Midbrain (tissue), 1 donor: ENCODE results near the gene TENM4.

ENCODE experiments used
- DNase-seq: peaks from one replicate; lab custom pipeline; 2025; lab: John Stamatoyannopoulos, UW

The TENM4 gene

DNA sequence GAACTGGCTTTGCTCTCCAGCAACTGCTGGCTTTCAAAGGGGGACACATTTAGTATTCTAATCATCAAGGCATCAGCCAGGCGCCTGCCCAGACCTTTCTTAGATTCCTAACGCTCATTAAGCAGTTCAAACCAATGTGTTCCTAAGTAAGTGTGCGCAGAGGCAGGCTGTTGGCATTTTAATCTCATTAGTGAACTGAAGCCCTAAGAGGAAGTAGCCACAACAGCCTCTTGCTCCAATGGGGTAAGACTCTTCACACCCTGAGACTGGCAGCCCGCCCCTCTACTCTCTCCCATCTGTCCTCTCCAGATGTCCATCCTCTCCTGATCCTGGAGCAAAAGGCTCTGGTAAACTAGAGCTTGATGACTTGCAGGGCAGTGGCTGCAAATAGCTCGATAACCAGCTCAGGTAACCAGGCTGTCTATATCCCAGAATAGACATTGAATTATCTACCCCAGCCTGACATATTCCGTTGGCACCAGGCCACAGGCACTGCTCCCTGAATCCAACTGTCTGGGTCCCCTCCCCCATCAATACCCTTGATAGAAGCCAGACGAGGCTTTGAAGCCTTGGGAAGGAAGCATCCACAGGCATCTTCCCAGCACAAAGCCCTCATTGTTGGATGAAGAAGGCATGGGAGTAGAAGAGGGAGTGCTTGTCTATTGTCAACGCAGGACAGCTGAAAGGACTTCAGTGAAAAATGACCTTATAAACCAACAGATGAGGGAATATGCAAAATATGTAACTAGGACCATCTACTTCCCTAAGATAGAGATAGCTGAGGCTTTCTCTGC lies 321.1 kb downstream of the TENM4 start:
- peak; percentile 58 for DNase-seq

DNA sequence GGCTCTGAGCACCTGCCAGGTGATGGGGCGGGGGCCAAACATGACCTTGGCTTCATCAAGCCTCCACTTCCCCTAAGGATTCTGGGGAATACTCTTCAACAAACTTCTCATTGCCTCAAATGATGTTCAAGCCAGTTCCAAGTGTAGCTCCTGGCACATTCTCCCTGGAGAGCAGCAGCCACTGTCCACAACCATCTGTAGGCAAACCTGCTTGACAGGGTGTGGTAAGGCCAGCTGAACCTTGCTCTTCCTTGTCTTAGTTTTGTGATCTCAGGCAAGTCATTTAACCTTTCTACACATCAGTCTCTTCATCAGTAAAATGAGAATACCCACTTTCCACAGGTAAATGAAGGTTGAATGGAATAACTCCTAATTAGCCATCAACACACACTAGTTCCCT lies 323.3 kb downstream of the TENM4 start:
- DNase-seq = no peak

GRCh38 chr11:79116600-79116999 lies 324.2 kb downstream of the TENM4 start:
- DNase-seq = no peak

- DNase-seq = no peak
Measured at GRCh38 chr11:79113054-79113690, 327.7 kb downstream of the TENM4 start.

DNA sequence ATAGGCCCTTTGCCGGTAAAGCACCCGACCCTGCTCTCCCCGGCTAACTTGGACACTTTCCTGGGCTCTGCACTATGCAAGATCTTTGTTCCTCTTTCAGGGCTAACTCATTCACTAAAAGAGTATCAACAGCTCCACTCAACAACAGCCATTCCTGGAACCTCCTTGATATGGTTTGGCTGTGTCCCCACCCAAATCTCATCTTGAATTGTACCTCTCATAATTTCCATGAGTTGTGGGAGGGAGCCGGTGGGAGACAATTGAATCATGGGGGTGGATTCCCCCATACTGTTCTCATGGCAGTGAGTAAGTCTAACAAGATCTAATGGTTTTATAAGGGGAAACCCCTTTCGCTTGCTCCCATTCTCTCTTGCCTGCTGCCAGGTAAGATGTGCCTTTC lies 330.0 kb downstream of the TENM4 start:
- no peak for DNase-seq

- DNase-seq = no peak
Measured at GRCh38 chr11:79110321-79110720, 330.5 kb downstream of the TENM4 start.

- no peak for DNase-seq
Measured at GRCh38 chr11:79108851-79109250, 332.0 kb downstream of the TENM4 start.

GRCh38 chr11:79102840-79103239 lies 338.0 kb downstream of the TENM4 start:
- DNase-seq = no peak

GRCh38 chr11:79101656-79102055 lies 339.2 kb downstream of the TENM4 start:
- no peak for DNase-seq

DNA sequence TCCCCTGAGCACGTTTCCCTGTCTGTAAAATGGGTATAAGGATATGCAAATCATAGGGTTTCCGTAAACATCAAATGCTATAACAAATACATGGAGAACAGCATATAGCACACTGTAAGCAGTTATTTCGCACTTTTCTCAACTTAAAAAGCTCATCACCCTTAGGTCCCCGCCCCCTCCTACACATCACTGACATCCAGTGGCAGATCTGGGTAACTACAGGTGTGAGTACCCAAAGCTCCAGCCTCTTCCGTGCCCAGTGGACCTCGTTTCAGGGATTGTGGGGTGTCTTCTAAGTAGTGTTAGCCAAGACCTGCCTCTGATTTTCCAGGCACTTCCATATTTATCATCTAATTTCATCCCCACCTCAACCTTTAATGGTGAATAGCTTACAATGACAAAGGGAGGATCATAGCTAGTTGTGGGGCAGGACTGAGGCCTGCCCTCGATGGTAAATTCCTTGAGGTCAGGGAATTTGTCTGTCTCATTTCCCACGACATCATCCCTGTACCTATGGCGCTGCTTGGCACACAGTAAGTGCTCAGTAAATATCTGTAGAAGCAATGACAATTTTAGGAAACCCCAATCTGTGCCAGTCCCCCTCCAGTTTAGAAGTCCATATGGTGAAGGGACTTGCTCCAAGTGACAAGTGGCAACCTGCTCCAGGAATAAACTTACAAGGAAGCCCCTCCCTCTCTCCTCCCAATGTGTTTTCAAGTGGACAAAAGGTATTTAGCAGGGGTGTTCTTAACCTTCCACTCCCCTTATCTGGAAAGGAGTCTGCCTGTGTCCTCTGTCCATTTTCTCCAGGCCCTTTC lies 340.5 kb downstream of the TENM4 start:
- DNase-seq = peak; percentile 33

DNA sequence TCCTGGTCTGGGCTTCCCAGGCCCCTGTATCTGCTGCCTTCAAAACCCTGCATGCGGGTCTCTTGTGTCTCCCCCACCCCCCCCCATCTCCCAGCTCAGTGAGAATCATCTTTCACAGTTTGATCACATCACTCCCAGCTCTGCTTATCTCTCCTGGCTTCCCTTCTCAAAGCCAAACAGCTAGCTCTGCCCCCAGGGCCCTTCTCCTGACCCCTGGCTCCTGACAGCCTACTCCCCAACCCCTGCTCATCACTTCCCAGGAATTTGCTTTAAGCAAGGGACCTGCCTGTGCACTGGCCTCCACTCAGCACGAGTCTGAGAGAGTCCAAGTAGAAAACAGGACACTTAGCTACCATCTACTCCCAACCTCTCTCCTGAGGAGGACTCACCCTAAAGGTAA lies 342.7 kb downstream of the TENM4 start:
- no peak for DNase-seq

- DNase-seq = no peak
Measured at GRCh38 chr11:79097246-79097875, 343.5 kb downstream of the TENM4 start.

GRCh38 chr11:79095424-79095823 lies 345.4 kb downstream of the TENM4 start:
- no peak for DNase-seq

GRCh38 chr11:79094616-79095015 lies 346.2 kb downstream of the TENM4 start:
- DNase-seq = no peak

DNA sequence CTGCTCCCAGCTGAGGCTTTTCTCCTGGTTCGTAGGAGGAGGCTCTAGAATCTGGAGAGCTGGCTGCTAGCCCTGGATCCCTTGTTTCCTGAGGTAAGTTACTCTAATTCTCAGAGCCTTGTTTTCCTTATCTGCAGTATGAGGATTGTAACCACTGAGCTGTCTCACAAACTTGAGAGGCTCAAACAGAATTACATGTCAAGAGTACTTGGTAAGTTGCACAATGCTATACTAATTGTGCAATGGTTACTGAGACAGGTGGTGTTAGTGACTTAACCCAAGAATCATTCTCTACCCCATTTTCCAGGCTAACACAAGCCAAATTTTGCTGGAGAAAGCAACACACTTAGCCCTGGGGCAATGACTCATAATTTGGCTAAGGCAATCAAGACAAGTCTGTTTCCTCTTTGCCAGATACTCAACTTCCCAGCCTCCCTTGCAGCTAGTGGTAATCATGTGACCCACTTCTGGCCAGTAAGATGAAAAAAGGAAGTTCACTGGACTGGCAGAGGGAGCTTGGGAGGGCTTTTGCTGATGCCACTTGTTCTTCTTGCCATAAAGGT lies 348.0 kb downstream of the TENM4 start:
- DNase-seq = no peak

DNA sequence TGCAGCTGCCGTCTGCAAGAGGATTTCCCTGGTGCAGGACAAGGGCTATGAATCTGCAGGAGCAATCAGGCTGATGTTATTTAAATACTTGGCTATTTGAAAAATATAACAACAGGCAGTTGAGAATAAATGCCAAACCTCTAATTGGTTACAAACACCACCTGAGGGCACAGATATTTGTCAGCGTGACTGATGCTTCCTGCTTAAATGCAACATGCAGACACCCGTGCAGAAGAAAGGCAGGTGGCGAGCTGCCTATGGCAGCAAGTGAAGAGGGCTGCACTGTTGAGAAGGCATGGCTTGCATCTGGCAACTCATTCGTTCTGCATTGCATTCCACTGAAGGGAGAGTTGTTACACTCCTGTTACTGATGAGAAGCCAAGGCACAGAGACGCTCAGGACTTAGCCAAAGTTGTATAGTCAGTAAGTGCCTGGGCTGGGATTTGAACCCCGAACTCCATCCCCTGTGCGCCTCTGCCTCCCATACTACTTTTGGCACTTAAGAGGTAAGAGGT lies 350.6 kb downstream of the TENM4 start:
- DNase-seq = no peak

DNA sequence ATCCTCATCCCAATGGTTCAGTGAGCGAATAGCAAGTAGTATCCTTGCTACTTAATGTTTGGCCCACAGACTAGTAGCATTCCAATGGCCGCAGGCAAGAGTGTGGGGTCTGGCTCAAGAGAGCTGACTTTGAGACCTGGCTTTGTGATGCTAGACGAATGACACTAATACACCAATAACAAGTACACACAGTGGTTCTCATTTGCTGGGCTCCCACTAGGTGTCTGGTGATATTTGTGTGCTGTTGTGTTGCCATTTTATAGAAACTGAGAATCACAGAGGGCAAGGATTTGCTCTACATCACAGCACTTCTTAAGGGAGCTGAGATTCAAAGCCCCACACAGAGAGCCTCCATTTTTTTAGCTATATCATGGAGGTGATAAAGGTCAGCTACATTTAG lies 351.2 kb downstream of the TENM4 start:
- DNase-seq = no peak

- no peak for DNase-seq
Measured at GRCh38 chr11:79088967-79089366, 351.9 kb downstream of the TENM4 start.

DNA sequence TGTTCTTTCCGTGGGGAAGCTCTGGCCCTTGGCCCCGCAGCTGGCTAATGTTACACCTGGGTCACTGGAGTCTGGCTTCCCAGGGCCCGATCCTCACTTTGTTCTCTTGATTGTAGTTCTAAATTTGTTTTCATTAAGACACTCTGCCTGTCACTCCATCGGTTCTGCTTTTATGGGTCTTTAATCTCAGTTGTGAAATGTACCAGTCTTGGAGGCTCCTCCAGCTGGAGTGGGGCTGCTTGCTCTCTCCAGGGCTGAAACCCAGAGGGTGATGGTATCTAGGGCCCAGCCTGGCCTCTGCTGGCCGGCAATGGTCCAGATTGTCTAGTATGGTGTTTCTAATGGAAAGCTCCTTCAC lies 352.9 kb downstream of the TENM4 start:
- no peak for DNase-seq

DNA sequence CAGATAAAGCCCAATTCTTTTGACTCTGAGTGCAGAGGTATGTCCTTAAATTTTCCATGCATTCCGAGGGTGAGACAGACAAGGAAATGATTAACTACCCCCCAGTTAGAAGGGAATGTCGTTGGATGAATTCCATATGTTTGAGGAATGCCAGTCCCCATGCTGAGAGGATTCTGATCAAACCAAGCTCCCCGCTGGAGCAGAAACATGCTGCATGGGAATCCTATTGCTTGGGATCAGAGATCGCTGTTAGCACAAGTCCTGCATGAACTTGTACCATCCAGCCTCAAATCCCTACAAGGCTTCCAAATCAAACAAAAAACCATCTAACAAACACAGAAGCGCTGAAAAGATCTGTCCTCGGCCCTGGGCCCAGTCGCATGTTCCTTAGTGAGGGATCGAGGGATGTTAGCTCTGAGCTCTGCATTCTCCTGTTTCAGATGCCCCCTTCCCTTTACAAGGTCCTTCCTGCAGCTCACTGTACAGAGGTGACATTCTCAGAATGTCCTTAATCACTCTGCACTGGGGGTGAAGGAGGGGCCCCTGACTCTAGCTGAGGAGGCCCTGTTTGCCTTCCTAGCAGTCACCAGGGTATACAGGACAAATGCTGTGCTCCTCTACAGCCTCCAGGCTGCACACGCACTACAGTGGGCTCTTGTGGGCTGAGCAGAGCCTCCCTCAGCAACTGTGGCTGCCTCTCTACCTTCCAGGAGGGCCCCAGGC lies 353.4 kb downstream of the TENM4 start:
- no peak for DNase-seq

- DNase-seq = no peak
Measured at GRCh38 chr11:79086056-79086455, 354.8 kb downstream of the TENM4 start.
